H9 (cell line): ENCODE measurements around the gene OR10P1. TPM values are rescaled to one million over a fixed set of nuclear protein-coding genes. Genes with fewer than 3 reads are reported as not detected.
"Not testable (repeated sequence)": the region's sequence is repeated elsewhere in the genome, so short reads cannot be mapped to it uniquely, and the experiment has no call there.

Source experiments
- DNase-seq: peaks from one replicate; pipeline ENCODE4 v3.0.0-alpha.2; 2017
- H2AFZ ChIP-seq: one replicate; pipeline ENCODE4 v1.6.1; 2013; ENCODE audit warnings: mild to moderate bottlenecking, low read length, control low read depth, moderate library complexity
- H2AK5ac ChIP-seq: 2 replicates; pipeline ENCODE4 v1.6.1; 2013; ENCODE audit warnings: low read length, control low read depth, mixed read lengths; ENCODE audit not compliant: insufficient read length
- H2BK120ac ChIP-seq: one replicate; pipeline ENCODE4 v1.6.1; 2013; ENCODE audit warnings: low read depth, mild to moderate bottlenecking, low read length, control low read depth, inconsistent platforms; ENCODE audit not compliant: poor library complexity, severe bottlenecking
- H2BK12ac ChIP-seq: 2 replicates; pipeline ENCODE4 v1.6.1; 2013; ENCODE audit warnings: low read length, control low read depth, mixed read lengths, low read depth; ENCODE audit not compliant: insufficient read length
- H2BK15ac ChIP-seq: 2 replicates; pipeline ENCODE4 v1.6.1; 2013; ENCODE audit warnings: low read depth, low read length, control low read depth
- H2BK20ac ChIP-seq: one replicate; pipeline ENCODE4 v1.6.1; 2013; ENCODE audit warnings: low read depth, mild to moderate bottlenecking, low read length, control low read depth, inconsistent platforms; ENCODE audit not compliant: poor library complexity, severe bottlenecking
- H2BK5ac ChIP-seq: 2 replicates; pipeline ENCODE4 v1.6.1; 2013; ENCODE audit warnings: low read length, control low read depth, mixed read lengths; ENCODE audit not compliant: insufficient read length
- H3K14ac ChIP-seq: 2 replicates; pipeline ENCODE4 v1.6.1; 2013; ENCODE audit warnings: low read length, control low read depth; ENCODE audit not compliant: insufficient read depth
- H3K18ac ChIP-seq: 2 replicates; pipeline ENCODE4 v1.6.1; 2013; ENCODE audit warnings: low read depth, mild to moderate bottlenecking, mixed read lengths, low read length, control low read depth; ENCODE audit not compliant: insufficient read length
- H3K23ac ChIP-seq: 2 replicates; pipeline ENCODE4 v1.6.1; 2013; ENCODE audit warnings: low read length, control low read depth, mixed read lengths, low read depth; ENCODE audit not compliant: insufficient read length
- H3K23me2 ChIP-seq: 2 replicates; pipeline ENCODE4 v1.6.1; 2013; ENCODE audit warnings: low read depth, mild to moderate bottlenecking, mixed read lengths, low read length, control low read depth; ENCODE audit not compliant: insufficient read length, poor library complexity, severe bottlenecking
- H3K27ac ChIP-seq: 2 replicates; pipeline ENCODE4 v1.5.1; 2013; ENCODE audit warnings: low read length, control low read depth, mixed read lengths, low read depth; ENCODE audit not compliant: insufficient read length
- H3K27me3 ChIP-seq: 2 replicates; pipeline ENCODE4 v1.6.1; 2013; ENCODE audit warnings: low read length, control low read depth, inconsistent platforms; ENCODE audit not compliant: insufficient read depth
- H3K4ac ChIP-seq: 2 replicates; pipeline ENCODE4 v1.6.1; 2013; ENCODE audit warnings: low read depth, mild to moderate bottlenecking, control low read depth, inconsistent platforms, low read length, moderate library complexity
- H3K4me1 ChIP-seq: 2 replicates; pipeline ENCODE4 v1.6.1; 2013; ENCODE audit warnings: low read length, control low read depth, inconsistent platforms; ENCODE audit not compliant: insufficient read depth
- H3K4me2 ChIP-seq: 2 replicates; pipeline ENCODE4 v1.6.1; 2013; ENCODE audit warnings: low read length, control low read depth, mixed read lengths; ENCODE audit not compliant: insufficient read length, insufficient read depth
- H3K56ac ChIP-seq: 2 replicates; pipeline ENCODE4 v1.6.1; 2013; ENCODE audit warnings: low read depth, mild to moderate bottlenecking, mixed read lengths, low read length, control low read depth; ENCODE audit not compliant: insufficient read length
- H3K79me1 ChIP-seq: 2 replicates; pipeline ENCODE4 v1.6.1; 2013; ENCODE audit warnings: low read depth, mild to moderate bottlenecking, moderate library complexity, low read length, control low read depth, inconsistent platforms; ENCODE audit not compliant: insufficient read depth, poor library complexity, severe bottlenecking
- H3K79me2 ChIP-seq: 2 replicates; pipeline ENCODE4 v1.6.1; 2013; ENCODE audit warnings: low read length, control low read depth, inconsistent platforms; ENCODE audit not compliant: insufficient read depth
- H3K9ac ChIP-seq: 2 replicates; pipeline ENCODE4 v1.6.1; 2013; ENCODE audit warnings: low read length, control low read depth, mixed read lengths; ENCODE audit not compliant: insufficient read length; ENCODE audit errors: extremely low read depth
- H3K9me3 ChIP-seq: one replicate; pipeline ENCODE4 v1.6.1; 2013; ENCODE audit warnings: low read depth, low read length, inconsistent platforms; ENCODE audit not compliant: control insufficient read depth
- H3T11ph ChIP-seq: one replicate; pipeline ENCODE4 v1.6.1; 2013; ENCODE audit warnings: mild to moderate bottlenecking, low read length, control low read depth, inconsistent platforms
- H4K20me1 ChIP-seq: one replicate; pipeline ENCODE4 v1.6.1; 2013; ENCODE audit not compliant: control insufficient read depth, insufficient read length, insufficient read depth
- H4K5ac ChIP-seq: 2 replicates; pipeline ENCODE4 v1.6.1; 2013; ENCODE audit warnings: low read depth, mild to moderate bottlenecking, mixed read lengths, low read length, control low read depth; ENCODE audit not compliant: insufficient read length
- H4K8ac ChIP-seq: replicated peaks from 2 replicates; pipeline ENCODE4 v1.6.1; 2013; ENCODE audit warnings: low read length, control low read depth, mixed read lengths, low read depth; ENCODE audit not compliant: insufficient read length
- H4K91ac ChIP-seq: 2 replicates; pipeline ENCODE4 v1.6.1; 2013; ENCODE audit warnings: low read depth, mild to moderate bottlenecking, moderate library complexity, mixed read lengths, low read length, control low read depth; ENCODE audit not compliant: insufficient read length
- H3K27ac Mint-ChIP-seq, 3 experiments: 2 replicates in 2 of 3; 3 replicates in 1 of 3; pipeline ENCODE4 v1.8.0; 2020 to 2021; ENCODE audit warnings: mixed read lengths in 3 of 3, mild to moderate bottlenecking in 1 of 3, moderate library complexity in 1 of 3
- H3K27me3 Mint-ChIP-seq: 2 replicates; pipeline ENCODE4 v1.8.0; 2021; ENCODE audit warnings: low read depth, mild to moderate bottlenecking, moderate library complexity, mixed read lengths
- H3K36me3 Mint-ChIP-seq, 3 experiments: 2 replicates in 2 of 3; 3 replicates in 1 of 3; pipeline ENCODE4 v1.8.0; 2020 to 2021; ENCODE audit warnings: low read depth in 3 of 3, mixed read lengths in 3 of 3; ENCODE audit not compliant: insufficient read depth in 1 of 3
- H3K4me1 Mint-ChIP-seq, 2 experiments: 2 replicates each; pipeline ENCODE4 v1.8.0; 2020; ENCODE audit warnings: mixed read lengths in 2 of 2
- H3K4me3 Mint-ChIP-seq, 2 experiments: 2 replicates in 1 of 2; 3 replicates in 1 of 2; pipeline ENCODE4 v1.8.0; 2020 to 2021; ENCODE audit warnings: mild to moderate bottlenecking in 2 of 2, mixed read lengths in 2 of 2, moderate library complexity in 1 of 2
- H3K9me3 Mint-ChIP-seq, 2 experiments: 2 replicates in 1 of 2; 3 replicates in 1 of 2; pipeline ENCODE4 v1.8.0; 2020; ENCODE audit warnings: mild to moderate bottlenecking in 2 of 2, mixed read lengths in 2 of 2, moderate library complexity in 1 of 2
- CTCF ChIP-seq: fragments of 200-600 bp; sonication (generic); conservative IDR thresholded peaks from 3 replicates; pipeline ENCODE4 v1.8.0; 2021; ENCODE audit warnings: antibody characterized with exemption, mild to moderate bottlenecking
- WGBS: extraction: QIAGEN DNeasy Blood & Tissue Kit; methylation state at CpG from one replicate; pipeline ENCODE4 v1.1.7; 2013; ENCODE audit warnings: missing lambda C conversion rate, low lambda C conversion rate, mixed read lengths; ENCODE audit not compliant: insufficient read length; ENCODE audit errors: extremely low coverage; 5-methylcytosine and 5-hydroxymethylcytosine counted together
- total RNA-seq: library from RNA; stranded (reverse); gene quantifications from 2 replicates; pipeline ENCODE4 v1.2.1, GENCODE V29; 2021

OR10P1 gene
- total RNA-seq, 1 experiment from 2014 or later: not detected

DNA sequence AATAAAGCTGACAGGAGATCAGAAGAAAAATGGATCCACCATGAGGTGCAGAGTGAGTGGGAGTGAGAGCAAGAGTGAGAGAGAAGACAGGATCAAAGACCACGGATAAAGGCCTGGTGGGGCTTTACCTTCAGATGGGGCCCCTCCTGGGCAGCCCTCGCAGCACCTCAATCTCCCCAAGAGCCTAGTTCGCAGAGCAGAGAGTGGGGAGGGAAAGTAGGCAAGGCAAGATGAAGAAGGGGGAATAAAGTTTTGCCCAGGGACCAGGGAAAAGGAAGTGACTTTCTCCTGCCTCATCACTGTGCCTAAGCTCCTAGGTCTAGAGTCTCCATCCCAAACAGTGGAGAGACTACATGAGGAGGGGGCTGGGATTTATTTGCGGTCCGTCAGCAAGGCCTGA is 10.3 kb downstream of the OR10P1 start:
- Histone ChIP-seq H3K27me3 (no peaks in the 10 kb centered on the region), H3K23me2 (peaks cover 4% of the 10 kb centered on the region), H4K91ac (peak overlapping the region; percentile 9), H4K8ac (no peak overlapping the region), H3K27ac (no peak overlapping the region), H3K9me3 (no peaks in the 10 kb centered on the region), H2BK12ac (no peak overlapping the region), H3K79me1 (no peaks in the 10 kb centered on the region), H2BK15ac (no peak overlapping the region), H4K20me1 (no peaks in the 10 kb centered on the region), H3K4ac (no peak overlapping the region), H3K18ac (peak overlapping the region; percentile 92), H3K56ac (no peak overlapping the region), H3K4me2 (no peak overlapping the region), H3K79me2 (no peaks in the 10 kb centered on the region), H2AK5ac (no peak overlapping the region), H3K23ac (no peak overlapping the region), H4K5ac (no peak overlapping the region), H3K4me1 (no peaks in the 10 kb centered on the region; the same call in 1 of the 2 replicates), H3T11ph (no peak overlapping the region), H3K9ac (no peak overlapping the region), H3K14ac (no peak overlapping the region), H2BK20ac (no peak overlapping the region), H2BK5ac (no peak overlapping the region), H2BK120ac (peak overlapping the region; percentile 16), H2AFZ (no peak overlapping the region)
- Mint-ChIP-seq H3K27ac (no peak overlapping the region), H3K4me3 (no peak overlapping the region; a peak in 1 of 5 replicates), H3K4me1 (peaks cover 8 to 22% of the 10 kb centered on the region in 2 experiments), H3K27me3 (peaks cover 13% of the 10 kb centered on the region), H3K36me3 (peaks cover 6 to 28% (median 13%) of the 10 kb centered on the region in 3 experiments; a peak in 6 of 7 replicates), H3K9me3 (peaks cover 28 to 31% of the 10 kb centered on the region in 2 experiments)
- TF ChIP-seq CTCF: no peak
- DNase-seq: no peak
- whole genome bisulfite sequencing: no CpG with 5 or more reads among the region's 5 CpGs

GRCh38 chr12:55650620-55651298 is 14.1 kb downstream of the OR10P1 start:
- not testable (repeated sequence) for H3K4me2 ChIP-seq, H2BK5ac ChIP-seq, H2BK12ac ChIP-seq, H2BK120ac ChIP-seq, H3K79me1 ChIP-seq, DNase-seq, H3K23ac ChIP-seq, H3K23me2 ChIP-seq, H2AK5ac ChIP-seq, H3K9ac ChIP-seq, H4K5ac ChIP-seq, H3K4me3 Mint-ChIP-seq, H3K56ac ChIP-seq, H4K91ac ChIP-seq, H4K8ac ChIP-seq, H3K27ac Mint-ChIP-seq, H3K14ac ChIP-seq, H2BK20ac ChIP-seq, H3K27me3 ChIP-seq, H2BK15ac ChIP-seq, H3K79me2 ChIP-seq, H4K20me1 ChIP-seq, H3K4ac ChIP-seq, H3K18ac ChIP-seq, H3K27ac ChIP-seq, H3K4me1 ChIP-seq, H3K27me3 Mint-ChIP-seq, H3K9me3 ChIP-seq, H3T11ph ChIP-seq, H2AFZ ChIP-seq
- H3K4me1 Mint-ChIP-seq: peaks cover 8 to 22% of the 10 kb centered on the region in 2 experiments
- H3K9me3 Mint-ChIP-seq: peaks cover 28 to 33% of the 10 kb centered on the region in 2 experiments
- WGBS: no CpG with 5 or more reads among the region's 4 CpGs
- peaks cover 8 to 28% (median 13%) of the 10 kb centered on the region in 3 experiments; a peak in 6 of 7 replicates for H3K36me3 Mint-ChIP-seq
